ENCODE results near the gene KRT5. TPM values are rescaled to one million over a fixed set of nuclear protein-coding genes. Genes with fewer than 3 reads are reported as not detected.

KRT5 gene
- total and polyA plus RNA-seq, 10 of the 15 experiments (the other 5 are each of a cell fraction or from before 2014, with no cell fraction given), result 1.6 TPM; not detected in 9

GRCh38 chr12:52559979-52560378 is 39.8 kb upstream of the KRT5 start:
- Histone ChIP-seq H3K79me2 (ENCODE audit: control insufficient read depth, insufficient read depth, low read length) (no peaks in the 10 kb centered on the region), H3K9me3 (replicated peaks; ENCODE audit: control insufficient read depth, insufficient read depth, low read length) (no peaks in the 10 kb centered on the region), H3K36me3 (ENCODE audit: control insufficient read depth in 2 of 2, insufficient read depth in 2 of 2, low read length in 1 of 2) (no peaks in the 10 kb centered on the region), H3K27me3 (replicated peaks in 1 of 2; ENCODE audit: control insufficient read depth in 2 of 2, insufficient read depth in 2 of 2, low read length in 1 of 2) (peaks cover 4% of the 10 kb centered on the region in 2 experiments; a peak in 3 of 4 replicates), H3K4me1 (ENCODE audit: control insufficient read depth, insufficient read depth, low read length) (no peaks in the 10 kb centered on the region), H3K9ac (ENCODE audit: control insufficient read depth, insufficient read depth, low read length) (no peak overlapping the region), H3K4me3 (no peak overlapping the region), H3K27ac (ENCODE audit: control insufficient read depth, insufficient read depth) (no peak overlapping the region), H3K4me2 (ENCODE audit: control insufficient read depth, insufficient read depth) (no peak overlapping the region), H4K20me1 (ENCODE audit: control insufficient read depth, insufficient read depth) (no peaks in the 10 kb centered on the region), H2AFZ (ENCODE audit: control insufficient read depth, low read depth, low read length) (no peak overlapping the region)
- TF ChIP-seq FOS (IDR thresholded peaks at IDR 0.05; ENCODE audit: borderline replicate concordance, extremely low read depth, insufficient read length) (no peak), SREBF1 (IDR thresholded peaks at IDR 0.05; ENCODE audit: low read length) (no peak), POLR2AphosphoS2 (IDR thresholded peaks at IDR 0.05; ENCODE audit: low read depth, low read length) (no peak), CBX5 (IDR thresholded peaks at IDR 0.05; ENCODE audit: low read depth) (no peak), BMI1 (IDR thresholded peaks at IDR 0.05; ENCODE audit: borderline replicate concordance) (no peak), IKZF1 (conservative IDR thresholded peaks at IDR 0.05) (no peak), CBFB (IDR thresholded peaks at IDR 0.05; ENCODE audit: low read depth) (no peak), TCF7 (IDR thresholded peaks at IDR 0.05; ENCODE audit: borderline replicate concordance) (no peak), ZSCAN29 (IDR thresholded peaks at IDR 0.05) (no peak), ZNF217 (IDR thresholded peaks at IDR 0.05) (no peak), GABPA (IDR thresholded peaks at IDR 0.05; ENCODE audit: low read depth) (no peak), HCFC1 (IDR thresholded peaks at IDR 0.05; ENCODE audit: low read length) (no peak), PML (IDR thresholded peaks at IDR 0.05; ENCODE audit: low read length) (no peak), MEF2A (IDR thresholded peaks at IDR 0.05; ENCODE audit: insufficient read depth, low read depth, low read length) (no peak), CHD4 (IDR thresholded peaks at IDR 0.05) (no peak)
- TF ChIP-seq, protein P1, sequence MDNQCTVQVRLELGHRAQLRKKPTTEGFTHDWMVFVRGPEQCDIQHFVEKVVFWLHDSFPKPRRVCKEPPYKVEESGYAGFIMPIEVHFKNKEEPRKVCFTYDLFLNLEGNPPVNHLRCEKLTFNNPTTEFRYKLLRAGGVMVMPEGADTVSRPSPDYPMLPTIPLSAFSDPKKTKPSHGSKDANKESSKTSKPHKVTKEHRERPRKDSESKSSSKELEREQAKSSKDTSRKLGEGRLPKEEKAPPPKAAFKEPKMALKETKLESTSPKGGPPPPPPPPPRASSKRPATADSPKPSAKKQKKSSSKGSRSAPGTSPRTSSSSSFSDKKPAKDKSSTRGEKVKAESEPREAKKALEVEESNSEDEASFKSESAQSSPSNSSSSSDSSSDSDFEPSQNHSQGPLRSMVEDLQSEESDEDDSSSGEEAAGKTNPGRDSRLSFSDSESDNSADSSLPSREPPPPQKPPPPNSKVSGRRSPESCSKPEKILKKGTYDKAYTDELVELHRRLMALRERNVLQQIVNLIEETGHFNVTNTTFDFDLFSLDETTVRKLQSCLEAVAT (IDR thresholded peaks at IDR 0.05), result no peak
- intact Hi-C loops (cut with micrococcal nuclease; ENCODE audit: unreplicated experiment), result no loop called here
- 22% methylated on average over 4 of the region's 4 CpGs for WGBS (ENCODE audit: insufficient coverage, insufficient replicate concordance, low lambda C conversion rate, missing lambda C conversion rate)
- CTCF ChIA-PET, result interaction anchor here (0.7 kb wide), 1 partner anchor 10 kb away, joined by 4 read pairs; no protein-coding TSS in a partner anchor
- RAD21 ChIA-PET (ENCODE audit: unreplicated experiment), result no interaction called here
- FAIRE-seq (no peak), DNase-seq (ENCODE audit: low read depth, low spot score) (no peak), ATAC-seq (no peak)
- no TSS peak for BruUV-seq (replicated peaks)
- SMC1A ChIA-PET (ENCODE audit: uncharacterized antibody, unreplicated experiment), result no interaction called here
- POLR2A ChIA-PET, result no interaction called here
- in situ Hi-C loops (cut with MboI), result no loop called here

All from GM12878 (cell line).